HG02852 (cell line): ENCODE data around the gene TXNRD1.
"Not testable (repeated sequence)": the region's sequence is repeated elsewhere in the genome, so short reads cannot be mapped to it uniquely, and the experiment has no call there.

Experiments used
- ATAC-seq: cut with Tn5 transposase; IDR thresholded peaks from one replicate; pipeline ENCODE4 v1.9.1; 2021; ENCODE audit warnings: mild to moderate bottlenecking, moderate library complexity; ENCODE audit not compliant: unreplicated experiment

TXNRD1 gene

DNA sequence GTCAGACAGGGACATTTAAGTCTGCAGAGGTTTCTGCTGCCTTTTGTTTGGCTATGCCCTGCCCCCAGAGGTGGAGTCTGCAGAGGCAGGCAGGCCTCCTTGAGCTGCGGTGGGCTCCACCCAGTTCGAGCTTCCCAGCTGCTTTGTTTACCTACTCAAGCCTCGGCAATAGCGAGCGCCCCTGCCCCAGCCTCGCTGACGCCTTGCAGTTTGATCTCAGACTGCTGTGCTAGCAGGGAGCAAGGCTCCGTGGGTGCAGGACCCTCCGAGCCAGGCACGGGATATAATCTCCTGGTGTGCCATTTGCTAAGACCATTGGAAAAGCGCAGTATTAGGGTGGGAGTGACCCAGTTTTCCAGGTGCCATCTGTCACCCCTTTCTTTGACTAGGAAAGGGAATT lies 178.5 kb downstream of the TXNRD1 start:
- ATAC-seq: not testable (repeated sequence)
